ENCODE results near the gene PTPRR.

- TF ChIP-seq CTCF (IDR thresholded peaks at IDR 0.05) (no peak), ELF4 (CRISPR knock-in tag; IDR thresholded peaks at IDR 0.05; ENCODE audit: low read depth) (no peak), ZBTB21 (CRISPR knock-in tag; IDR thresholded peaks at IDR 0.05; ENCODE audit: borderline replicate concordance) (no peak), TCF7 (CRISPR knock-in tag; IDR thresholded peaks at IDR 0.05; ENCODE audit: low read depth) (no peak), NR1H2 (CRISPR knock-in tag; IDR thresholded peaks at IDR 0.05) (no peak), ZNF219 (CRISPR knock-in tag; IDR thresholded peaks at IDR 0.05; ENCODE audit: borderline replicate concordance) (no peak), ZNF281 (CRISPR knock-in tag; IDR thresholded peaks at IDR 0.05) (no peak)
These were observed 261.4 kb downstream of the PTPRR start for GRCh38 chr12:70659077-70659606.

Data from WTC11 (cell line).